HL-60/S4 treated with phorbol 12-myristate 13-acetate at 8.2 ng/mL for 4 days and 3 days (cell line): Measurements from ENCODE around the gene PPP2R5D.

Experiments used
- in situ Hi-C: fragments of 300-500 bp; cut with MboI; formaldehyde crosslinking; loops from 2 replicates; pipeline ENCODE4 v1.15.0; 2022; ENCODE audit warnings: low sequenced_read_pairs

Gene PPP2R5D

GRCh38 chr6:42963179-42963854 is 21.1 kb upstream of the PPP2R5D start:
- in situ Hi-C loops, result no loop called here

- in situ Hi-C loops, result no loop called here
Measured at GRCh38 chr6:42963855-42964605, 20.3 kb upstream of the PPP2R5D start.

GRCh38 chr6:42966571-42966970 is 17.8 kb upstream of the PPP2R5D start:
- in situ Hi-C loops, result no loop called here

GRCh38 chr6:42967228-42967627 is 17.1 kb upstream of the PPP2R5D start:
- in situ Hi-C loops, result no loop called here

GRCh38 chr6:42968126-42968701 is 16.2 kb upstream of the PPP2R5D start:
- in situ Hi-C loops, result no loop called here

GRCh38 chr6:42968783-42969182 is 15.6 kb upstream of the PPP2R5D start:
- in situ Hi-C loops, result no loop called here

- in situ Hi-C loops, result no loop called here
Measured at GRCh38 chr6:42969431-42969830, 14.9 kb upstream of the PPP2R5D start.

GRCh38 chr6:42969934-42970333 is 14.4 kb upstream of the PPP2R5D start:
- in situ Hi-C loops, result no loop called here

GRCh38 chr6:42970871-42971612 is 13.3 kb upstream of the PPP2R5D start:
- in situ Hi-C loops, result no loop called here

- in situ Hi-C loops, result no loop called here
Measured at GRCh38 chr6:42971746-42972327, 12.5 kb upstream of the PPP2R5D start.

- in situ Hi-C loops, result no loop called here
Measured at GRCh38 chr6:42973926-42974325, 10.4 kb upstream of the PPP2R5D start.

GRCh38 chr6:42974919-42975505 is 9.4 kb upstream of the PPP2R5D start:
- in situ Hi-C loops, result no loop called here

GRCh38 chr6:42978487-42978838 is 5.9 kb upstream of the PPP2R5D start:
- in situ Hi-C loops, result no loop called here

- in situ Hi-C loops, result no loop called here
Measured at GRCh38 chr6:42978839-42979522, 5.4 kb upstream of the PPP2R5D start, which contains the start of gene PEX6. PEX6 (minus strand) TSS chr6:42979181; CDS start chr6:42979150, 31 bp downstream.

- in situ Hi-C loops, result no loop called here
Measured at GRCh38 chr6:42979523-42980177, 4.7 kb upstream of the PPP2R5D start.

GRCh38 chr6:42981836-42982235 is 2.5 kb upstream of the PPP2R5D start:
- in situ Hi-C loops, result no loop called here

GRCh38 chr6:42984924-42985475 is 630 bp downstream of the PPP2R5D start:
- in situ Hi-C loops, result no loop called here

GRCh38 chr6:42987533-42988451 is 3.4 kb downstream of the PPP2R5D start:
- in situ Hi-C loops, result no loop called here
